ENCODE data around the gene TGFA. TPM values are rescaled to one million over a fixed set of nuclear protein-coding genes. Genes with fewer than 3 reads are reported as not detected.

TGFA gene
- total and polyA plus RNA-seq, 11 donors: 0.50 to 4.9 (median 1.0) TPM

DNA sequence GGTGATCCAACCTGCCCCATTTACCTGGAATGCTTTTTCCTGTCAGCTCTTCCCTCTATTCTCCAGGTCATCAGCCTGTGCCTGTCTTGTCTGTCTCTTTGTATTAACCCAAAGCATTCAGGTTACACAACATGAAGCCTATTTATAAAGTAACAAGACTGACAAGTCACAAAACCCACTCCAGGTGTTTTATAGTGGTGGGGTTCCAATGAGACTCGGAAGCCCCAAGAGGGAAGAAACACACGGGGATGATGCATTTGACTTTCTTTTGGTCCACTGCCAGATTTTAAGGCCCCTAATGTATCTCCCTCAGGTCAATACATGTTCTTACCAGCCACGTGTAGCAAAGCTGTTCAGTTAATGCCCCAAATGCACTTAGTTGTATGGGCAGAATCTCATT, 27.5 kb downstream of the TGFA start:
- no peak for DNase-seq
- WGBS, 4 donors: 63 to 71% (median 67%) methylated on average over 3 of the region's 3 CpGs
- H3K4me1 ChIP-seq: peaks cover 0 to 45% (median 0%) of the 10 kb centered on the region in 12 donors

DNA sequence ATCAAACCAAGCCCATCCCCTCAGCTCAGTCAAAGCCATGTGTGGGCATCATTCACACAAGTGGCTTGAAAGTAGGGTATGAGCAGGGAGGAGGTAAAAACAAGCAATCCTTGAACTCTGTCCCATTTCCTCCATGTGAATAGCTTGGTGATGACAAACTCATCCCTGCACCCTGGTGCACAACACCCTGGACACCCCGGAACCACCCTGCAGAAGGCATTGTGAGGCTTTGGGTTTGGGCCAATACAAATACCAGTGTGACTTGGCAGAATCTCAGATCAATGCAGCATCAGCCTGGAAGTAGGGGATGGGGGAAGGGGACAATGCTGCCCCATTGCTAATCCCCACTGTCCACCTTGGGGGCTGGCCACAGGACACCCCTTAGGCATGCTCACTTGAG, 28.6 kb downstream of the TGFA start:
- intact Hi-C loops (cut with DNase I): no loop called here
- no peak for ATAC-seq
- H3K36me3 ChIP-seq: no peaks in the 10 kb centered on the region
- WGBS, 4 donors: 44 to 73% (median 59%) methylated on average over 1 of the region's 1 CpG
- no peak overlapping the region for H3K4me3 ChIP-seq
- no peak for DNase-seq
- H3K27ac ChIP-seq: peak overlapping the region in 1 of 12 donors; percentile 62
- TF ChIP-seq, protein P1, sequence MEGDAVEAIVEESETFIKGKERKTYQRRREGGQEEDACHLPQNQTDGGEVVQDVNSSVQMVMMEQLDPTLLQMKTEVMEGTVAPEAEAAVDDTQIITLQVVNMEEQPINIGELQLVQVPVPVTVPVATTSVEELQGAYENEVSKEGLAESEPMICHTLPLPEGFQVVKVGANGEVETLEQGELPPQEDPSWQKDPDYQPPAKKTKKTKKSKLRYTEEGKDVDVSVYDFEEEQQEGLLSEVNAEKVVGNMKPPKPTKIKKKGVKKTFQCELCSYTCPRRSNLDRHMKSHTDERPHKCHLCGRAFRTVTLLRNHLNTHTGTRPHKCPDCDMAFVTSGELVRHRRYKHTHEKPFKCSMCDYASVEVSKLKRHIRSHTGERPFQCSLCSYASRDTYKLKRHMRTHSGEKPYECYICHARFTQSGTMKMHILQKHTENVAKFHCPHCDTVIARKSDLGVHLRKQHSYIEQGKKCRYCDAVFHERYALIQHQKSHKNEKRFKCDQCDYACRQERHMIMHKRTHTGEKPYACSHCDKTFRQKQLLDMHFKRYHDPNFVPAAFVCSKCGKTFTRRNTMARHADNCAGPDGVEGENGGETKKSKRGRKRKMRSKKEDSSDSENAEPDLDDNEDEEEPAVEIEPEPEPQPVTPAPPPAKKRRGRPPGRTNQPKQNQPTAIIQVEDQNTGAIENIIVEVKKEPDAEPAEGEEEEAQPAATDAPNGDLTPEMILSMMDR (IDR thresholded peaks at IDR 0.05): no peak
- no peak for TF ChIP-seq POLR2A (IDR thresholded peaks at IDR 0.05)
- H3K4me1 ChIP-seq: peaks cover 0 to 36% (median 0%) of the 10 kb centered on the region in 12 donors
- no peaks in the 10 kb centered on the region for H3K27me3 ChIP-seq
- H3K9me3 ChIP-seq: no peaks in the 10 kb centered on the region

More for the DNA sequence above, 27.5 kb downstream of the TGFA start:
- Histone ChIP-seq H3K27me3 (no peaks in the 10 kb centered on the region), H3K36me3 (no peaks in the 10 kb centered on the region), H3K27ac (no peak overlapping the region), H3K4me3 (no peak overlapping the region), H3K9me3 (no peaks in the 10 kb centered on the region)
- TF ChIP-seq, protein P1 (IDR thresholded peaks at IDR 0.05): no peak
- TF ChIP-seq POLR2A (IDR thresholded peaks at IDR 0.05): no peak
- ATAC-seq: no peak
- intact Hi-C loops (cut with DNase I): no loop called here

DNA sequence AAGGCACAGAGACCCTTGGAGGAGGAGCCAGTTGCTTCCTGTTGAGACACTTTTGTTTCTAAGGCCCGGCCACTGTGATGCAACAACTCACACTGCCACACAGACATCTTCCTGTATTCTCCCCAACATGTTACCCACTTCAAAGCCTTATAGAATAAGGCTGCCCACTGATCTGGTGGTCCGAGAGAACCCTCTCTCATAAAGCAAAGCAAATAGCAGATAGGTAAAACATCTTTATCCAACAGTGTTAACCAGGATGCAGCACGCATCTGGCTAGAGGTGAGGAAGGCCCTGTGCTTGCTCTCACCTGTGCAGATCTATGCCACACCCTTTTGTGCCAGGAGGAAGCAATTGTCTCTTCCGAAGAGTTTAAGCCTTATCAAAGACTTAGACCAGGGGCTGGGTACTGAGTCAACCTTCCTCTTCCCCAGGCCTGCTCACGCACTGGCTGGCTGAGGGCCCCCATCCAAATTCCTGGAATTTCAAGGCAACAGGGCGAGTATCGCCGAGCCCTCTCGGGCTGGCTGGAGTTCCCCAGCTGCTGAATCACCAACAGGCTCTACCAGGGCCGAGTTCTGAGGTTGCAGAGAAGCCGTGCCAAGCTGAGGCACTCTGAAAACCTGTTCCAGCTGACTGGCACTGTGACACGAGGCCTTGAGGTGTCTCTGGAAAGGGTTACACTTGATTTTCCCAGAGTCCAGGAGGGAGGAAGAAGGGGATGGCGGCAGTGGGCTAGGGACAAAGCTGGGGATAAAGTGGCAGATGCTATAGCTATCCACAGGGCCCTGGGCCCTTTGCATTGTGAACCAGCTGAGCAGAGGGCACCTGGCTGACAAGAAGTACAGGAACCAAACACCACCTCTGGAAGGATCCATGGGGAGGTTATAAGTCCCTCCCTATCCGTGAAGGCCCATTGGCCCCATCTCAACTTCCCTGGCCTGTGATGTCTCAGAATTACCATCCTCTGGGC, 29.3 kb downstream of the TGFA start:
- TF ChIP-seq, protein P1 (IDR thresholded peaks at IDR 0.05): no peak
- intact Hi-C loops (cut with DNase I): no loop called here
- Histone ChIP-seq H3K4me3 (no peak overlapping the region), H3K27ac (peak overlapping the region in 1 of 12 donors; percentile 62), H3K36me3 (no peaks in the 10 kb centered on the region), H3K27me3 (no peaks in the 10 kb centered on the region), H3K4me1 (peaks cover 0 to 34% (median 0%) of the 10 kb centered on the region in 12 donors), H3K9me3 (no peaks in the 10 kb centered on the region)
- ATAC-seq (peak in 3 of 4 donors; percentile 34 to 77 (median 71)), DNase-seq (peak in 2 of 5 donors; percentile 30 to 45)
- WGBS, 4 donors: 43 to 55% (median 51%) methylated on average over 10 to 14 of the region's 14 CpGs

DNA sequence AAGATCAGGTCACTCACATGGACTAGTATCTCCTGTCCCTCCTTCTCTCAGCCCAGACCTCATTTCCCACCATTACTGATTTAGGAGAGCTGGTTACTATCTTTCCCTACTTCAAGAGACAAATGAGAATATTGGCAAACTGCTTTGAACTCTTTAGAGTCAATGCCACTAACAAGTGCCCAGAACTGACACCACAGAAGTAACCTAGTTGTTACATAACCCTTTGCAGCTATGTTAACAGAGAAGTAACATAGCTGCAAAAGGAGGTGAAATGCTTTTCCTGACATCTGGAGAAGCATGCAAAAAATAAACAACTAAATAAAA, 30.0 kb downstream of the TGFA start:
- no peak for ATAC-seq
- Histone ChIP-seq H3K27me3 (no peaks in the 10 kb centered on the region), H3K27ac (peak overlapping the region in 1 of 12 donors; percentile 65), H3K36me3 (no peaks in the 10 kb centered on the region), H3K4me3 (no peak overlapping the region), H3K9me3 (no peaks in the 10 kb centered on the region), H3K4me1 (peaks cover 0 to 34% (median 0%) of the 10 kb centered on the region in 12 donors)
- intact Hi-C loops (cut with DNase I): no loop called here
- TF ChIP-seq, protein P1 (IDR thresholded peaks at IDR 0.05): no peak
- no peak for TF ChIP-seq POLR2A (IDR thresholded peaks at IDR 0.05)
- DNase-seq: no peak

All from heart left ventricle (tissue), 16 donors.